GM18951 (cell line): ENCODE results near the gene HOXB9.

Experiments
- POLR2A ChIP-seq: IDR thresholded peaks from 4 replicates; pipeline ENCODE4 v1.6.1; 2011; ENCODE audit warnings: mild to moderate bottlenecking; ENCODE audit not compliant: insufficient read length, insufficient read depth; ENCODE audit errors: extremely low read depth
- in situ Hi-C: fragments of 300-500 bp; cut with MboI; formaldehyde crosslinking; loops from one replicate; pipeline ENCODE4 v1.12.0; 2022; ENCODE audit warnings: low sequenced_read_pairs, mixed read lengths, inconsistent platforms; ENCODE audit not compliant: unreplicated experiment

HOXB9 gene

GRCh38 chr17:48633266-48633677 lies 7.1 kb upstream of the HOXB9 start:
- in situ Hi-C loops: no loop called here
- TF ChIP-seq POLR2A: no peak

- TF ChIP-seq POLR2A: no peak
- in situ Hi-C loops: no loop called here
Observed at GRCh38 chr17:48632579-48633265, 6.6 kb upstream of the HOXB9 start.

- in situ Hi-C loops: no loop called here
- no peak for TF ChIP-seq POLR2A
Observed at GRCh38 chr17:48631693-48632578, 5.8 kb upstream of the HOXB9 start.

GRCh38 chr17:48630925-48631692 lies 5.0 kb upstream of the HOXB9 start:
- in situ Hi-C loops: no loop called here
- TF ChIP-seq POLR2A: no peak

GRCh38 chr17:48630009-48630924 lies 4.1 kb upstream of the HOXB9 start:
- no peak for TF ChIP-seq POLR2A
- in situ Hi-C loops: no loop called here

GRCh38 chr17:48629411-48629759 lies 3.2 kb upstream of the HOXB9 start:
- no peak for TF ChIP-seq POLR2A
- in situ Hi-C loops: no loop called here

GRCh38 chr17:48628649-48629410 lies 2.7 kb upstream of the HOXB9 start:
- TF ChIP-seq POLR2A: no peak
- in situ Hi-C loops: no loop called here

- in situ Hi-C loops: no loop called here
- TF ChIP-seq POLR2A: no peak
Observed at GRCh38 chr17:48627623-48628521, 1.7 kb upstream of the HOXB9 start.

GRCh38 chr17:48627118-48627597 lies 1.0 kb upstream of the HOXB9 start:
- TF ChIP-seq POLR2A: no peak
- in situ Hi-C loops: no loop called here

GRCh38 chr17:48625495-48626244 lies 488 bp downstream of the HOXB9 start:
- in situ Hi-C loops: no loop called here
- TF ChIP-seq POLR2A: no peak
